IMR-90 (cell line): ENCODE data around the gene XPR1.

Source experiments
- MAFK ChIP-seq: IDR thresholded peaks from 2 replicates; pipeline ENCODE4 v1.6.1; 2012; ENCODE audit warnings: low read depth, low read length, improper control_type of control experiment
- POLR2A ChIP-seq: IDR thresholded peaks from 2 replicates; pipeline ENCODE4 v1.6.1; 2012; ENCODE audit warnings: mild to moderate bottlenecking, low read depth, low read length
- RAD21 ChIP-seq: IDR thresholded peaks from 2 replicates; pipeline ENCODE4 v1.6.1; 2012; ENCODE audit warnings: low read length, improper control_type of control experiment
- TF ChIP-seq, protein P1 (sequence below): conservative IDR thresholded peaks from 2 replicates; pipeline ENCODE4 v1.5.1; 2012; ENCODE audit warnings: mild to moderate bottlenecking, low read depth, low read length, improper control_type of control experiment

GRCh38 chr1:180620581-180620980 lies 11.2 kb upstream of the XPR1 start:
- TF ChIP-seq, protein P1, sequence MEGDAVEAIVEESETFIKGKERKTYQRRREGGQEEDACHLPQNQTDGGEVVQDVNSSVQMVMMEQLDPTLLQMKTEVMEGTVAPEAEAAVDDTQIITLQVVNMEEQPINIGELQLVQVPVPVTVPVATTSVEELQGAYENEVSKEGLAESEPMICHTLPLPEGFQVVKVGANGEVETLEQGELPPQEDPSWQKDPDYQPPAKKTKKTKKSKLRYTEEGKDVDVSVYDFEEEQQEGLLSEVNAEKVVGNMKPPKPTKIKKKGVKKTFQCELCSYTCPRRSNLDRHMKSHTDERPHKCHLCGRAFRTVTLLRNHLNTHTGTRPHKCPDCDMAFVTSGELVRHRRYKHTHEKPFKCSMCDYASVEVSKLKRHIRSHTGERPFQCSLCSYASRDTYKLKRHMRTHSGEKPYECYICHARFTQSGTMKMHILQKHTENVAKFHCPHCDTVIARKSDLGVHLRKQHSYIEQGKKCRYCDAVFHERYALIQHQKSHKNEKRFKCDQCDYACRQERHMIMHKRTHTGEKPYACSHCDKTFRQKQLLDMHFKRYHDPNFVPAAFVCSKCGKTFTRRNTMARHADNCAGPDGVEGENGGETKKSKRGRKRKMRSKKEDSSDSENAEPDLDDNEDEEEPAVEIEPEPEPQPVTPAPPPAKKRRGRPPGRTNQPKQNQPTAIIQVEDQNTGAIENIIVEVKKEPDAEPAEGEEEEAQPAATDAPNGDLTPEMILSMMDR: no peak
- TF ChIP-seq POLR2A (no peak), MAFK (no peak), RAD21 (no peak)
